Upper lobe of left lung (tissue), 4 donors: ENCODE results near the gene NLRP4.

Experiments
- EP300 ChIP-seq, 4 donors: sonication (generic); formaldehyde crosslinking; IDR thresholded peaks; one replicate each; pipeline ENCODE4 v1.5.1; 2017; ENCODE audit warnings: antibody characterized with exemption in 4 of 4, control low read depth in 2 of 4
- POLR2A ChIP-seq, 4 donors: fragments of 450-650 bp; IDR thresholded peaks; one replicate each; pipeline ENCODE4 v1.5.1; 2016 to 2017; ENCODE audit warnings: antibody characterized with exemption in 4 of 4, mild to moderate bottlenecking in 2 of 4
- POLR2AphosphoS5 ChIP-seq, 2 donors: sonication (generic); formaldehyde crosslinking; IDR thresholded peaks; one replicate each; pipeline ENCODE4 v1.5.1; 2017; ENCODE audit warnings: antibody characterized with exemption in 2 of 2
- TF ChIP-seq, protein P1 (sequence below), 6 experiments: fragments of 450-650 bp in 4 of 6; fragments of 200-600 bp in 2 of 6; sonication (generic) in 2 of 6; IDR thresholded peaks; one replicate each; pipeline ENCODE4 v1.5.1; 2016 to 2019; ENCODE audit warnings: antibody characterized with exemption in 6 of 6

DNA sequence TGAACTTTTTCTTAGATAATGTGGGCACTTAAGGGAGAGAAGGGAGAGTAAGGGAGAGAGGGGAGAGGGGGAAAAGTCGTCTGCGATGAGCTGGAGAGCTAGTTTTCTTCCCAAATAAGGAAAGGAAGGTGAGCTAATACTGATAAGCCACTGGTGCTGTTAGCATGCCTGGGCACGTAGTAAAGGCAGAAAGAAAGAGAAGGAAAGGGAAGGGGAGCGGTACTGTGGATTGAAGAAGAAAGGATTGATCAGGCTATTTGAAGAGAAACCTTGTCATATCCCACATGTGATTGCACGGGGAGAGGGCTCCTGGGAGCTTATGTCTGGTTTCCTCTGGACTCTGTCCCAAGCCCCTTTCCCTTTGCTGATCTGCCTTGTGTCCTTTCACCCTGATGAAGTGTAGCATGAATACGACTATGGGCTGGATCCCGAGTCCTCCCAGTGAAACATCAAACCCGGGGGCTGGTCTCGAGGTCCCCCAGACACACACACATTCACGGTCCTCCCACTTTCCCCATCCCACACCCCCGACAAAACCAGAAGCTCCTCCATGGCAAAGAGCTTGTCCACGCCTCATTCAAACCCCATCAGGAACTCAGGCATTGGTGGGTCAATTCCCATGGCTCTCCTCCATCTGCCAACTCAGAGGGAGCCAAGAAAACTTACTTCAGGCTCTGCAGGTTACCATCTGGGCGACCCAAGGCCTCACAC lies 65.2 kb downstream of the NLRP4 start:
- TF ChIP-seq, protein P1, sequence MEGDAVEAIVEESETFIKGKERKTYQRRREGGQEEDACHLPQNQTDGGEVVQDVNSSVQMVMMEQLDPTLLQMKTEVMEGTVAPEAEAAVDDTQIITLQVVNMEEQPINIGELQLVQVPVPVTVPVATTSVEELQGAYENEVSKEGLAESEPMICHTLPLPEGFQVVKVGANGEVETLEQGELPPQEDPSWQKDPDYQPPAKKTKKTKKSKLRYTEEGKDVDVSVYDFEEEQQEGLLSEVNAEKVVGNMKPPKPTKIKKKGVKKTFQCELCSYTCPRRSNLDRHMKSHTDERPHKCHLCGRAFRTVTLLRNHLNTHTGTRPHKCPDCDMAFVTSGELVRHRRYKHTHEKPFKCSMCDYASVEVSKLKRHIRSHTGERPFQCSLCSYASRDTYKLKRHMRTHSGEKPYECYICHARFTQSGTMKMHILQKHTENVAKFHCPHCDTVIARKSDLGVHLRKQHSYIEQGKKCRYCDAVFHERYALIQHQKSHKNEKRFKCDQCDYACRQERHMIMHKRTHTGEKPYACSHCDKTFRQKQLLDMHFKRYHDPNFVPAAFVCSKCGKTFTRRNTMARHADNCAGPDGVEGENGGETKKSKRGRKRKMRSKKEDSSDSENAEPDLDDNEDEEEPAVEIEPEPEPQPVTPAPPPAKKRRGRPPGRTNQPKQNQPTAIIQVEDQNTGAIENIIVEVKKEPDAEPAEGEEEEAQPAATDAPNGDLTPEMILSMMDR (IDR thresholded peaks at IDR 0.05): no peak
- TF ChIP-seq POLR2A (IDR thresholded peaks at IDR 0.05): no peak
- TF ChIP-seq POLR2AphosphoS5 (IDR thresholded peaks at IDR 0.05): no peak
- TF ChIP-seq EP300 (IDR thresholded peaks at IDR 0.05): no peak
